Astrocyte of the cerebellum (primary cell): Measurements from ENCODE around the gene MRPL50.

Experiments
- DNase-seq: peaks from one replicate; pipeline ENCODE4 v3.0.0-alpha.2; 2011; ENCODE audit warnings: low read depth
- H3K4me3 ChIP-seq: 2 replicates; pipeline ENCODE4 v1.5.1; 2011; ENCODE audit warnings: mild to moderate bottlenecking, low read depth, low read length, moderate library complexity
- CTCF ChIP-seq: IDR thresholded peaks from 2 replicates; pipeline ENCODE4 v1.5.1; 2012; ENCODE audit warnings: low read length, low read depth, moderate library complexity, mild to moderate bottlenecking; ENCODE audit errors: missing control alignments
- in situ Hi-C: cut with HindIII; loops from 2 replicates; pipeline ENCODE4 v1.10.0; 2017; ENCODE audit warnings: low sequenced_read_pairs

MRPL50 gene

GRCh38 chr9:101432171-101432570 lies 33.8 kb upstream of the MRPL50 start:
- in situ Hi-C loops, result no loop called here
- no peak for TF ChIP-seq CTCF
- no peak overlapping the region for H3K4me3 ChIP-seq
- no peak for DNase-seq

- in situ Hi-C loops, result no loop called here
- no peak overlapping the region for H3K4me3 ChIP-seq
- no peak for TF ChIP-seq CTCF
- no peak for DNase-seq
These were observed 31.3 kb upstream of the MRPL50 start for GRCh38 chr9:101429736-101430135.

GRCh38 chr9:101428909-101429308 lies 30.5 kb upstream of the MRPL50 start:
- no peak for TF ChIP-seq CTCF
- in situ Hi-C loops, result no loop called here
- no peak overlapping the region for H3K4me3 ChIP-seq
- no peak for DNase-seq

GRCh38 chr9:101427957-101428655 lies 29.7 kb upstream of the MRPL50 start:
- in situ Hi-C loops, result no loop called here

GRCh38 chr9:101427358-101427757 lies 28.9 kb upstream of the MRPL50 start:
- in situ Hi-C loops, result no loop called here
- no peak for DNase-seq
- TF ChIP-seq CTCF, result no peak
- H3K4me3 ChIP-seq, result no peak overlapping the region

More at GRCh38 chr9:101427957-101428655, 29.7 kb upstream of the MRPL50 start:
- no peak for TF ChIP-seq CTCF
- H3K4me3 ChIP-seq, result no peak overlapping the region
- DNase-seq, result no peak

- H3K4me3 ChIP-seq, result no peak overlapping the region
- no peak for TF ChIP-seq CTCF
- in situ Hi-C loops, result no loop called here
- DNase-seq, result no peak
These were observed 23.2 kb upstream of the MRPL50 start for GRCh38 chr9:101421653-101422065.
